Kidney (tissue), 14 donors: ENCODE data around the gene TPRX1. TPM values are rescaled to one million over a fixed set of nuclear protein-coding genes. Genes with fewer than 3 reads are reported as not detected.
"Not testable (repeated sequence)": the region's sequence is repeated elsewhere in the genome, so short reads cannot be mapped to it uniquely, and the experiment has no call there.

Source experiments
- DNase-seq, 5 donors: peaks; one replicate each; pipeline ENCODE4 v3.0.0-alpha.2; 2013 to 2020
- FAIRE-seq: peaks from 2 replicates; lab custom pipeline; 2012; peaks lifted over from hg19 to GRCh38; lab: Jason Lieb, UNC
- H3K27ac ChIP-seq, 2 donors: one replicate each; pipeline ENCODE4 v1.7.0; 2013; ENCODE audit warnings: low read depth in 2 of 2, low read length in 2 of 2, inconsistent platforms in 1 of 2
- H3K27me3 ChIP-seq: one replicate; pipeline ENCODE4 v1.7.1; 2013; ENCODE audit warnings: low read length, inconsistent platforms; ENCODE audit not compliant: control insufficient read depth, insufficient read depth
- H3K36me3 ChIP-seq, 3 donors: one replicate each; pipeline versions ENCODE4 v1.7.0 to v1.7.1; 2013; ENCODE audit warnings: low read length in 3 of 3, control low read depth in 1 of 3, inconsistent platforms in 1 of 3; ENCODE audit not compliant: insufficient read depth in 3 of 3, control insufficient read depth in 2 of 3
- H3K4me1 ChIP-seq, 3 donors: one replicate each; pipeline versions ENCODE4 v1.7.0 to v1.7.1; 2013; ENCODE audit warnings: low read length in 3 of 3, inconsistent platforms in 1 of 3, low read depth in 1 of 3; ENCODE audit not compliant: control insufficient read depth in 2 of 3, insufficient read depth in 2 of 3
- H3K4me3 ChIP-seq, 3 donors: one replicate each; pipeline versions ENCODE4 v1.7.0 to v1.8.1; 2013; ENCODE audit warnings: low read length in 3 of 3, control low read depth in 1 of 3, inconsistent platforms in 1 of 3
- H3K9ac ChIP-seq, 3 donors: one replicate each; pipeline versions ENCODE4 v1.7.0 to v1.7.1; 2013; ENCODE audit warnings: low read length in 3 of 3, control low read depth in 1 of 3, inconsistent platforms in 1 of 3
- H3K9me3 ChIP-seq, 3 donors: one replicate each; pipeline versions ENCODE4 v1.7.0 to v1.7.1; 2013; ENCODE audit warnings: low read length in 3 of 3, control low read depth in 1 of 3, inconsistent platforms in 1 of 3; ENCODE audit not compliant: control insufficient read depth in 2 of 3, insufficient read depth in 1 of 3
- CTCF ChIP-seq: IDR thresholded peaks from 3 replicates; pipeline ENCODE4 v1.5.1; 2012; ENCODE audit warnings: mild to moderate bottlenecking, moderate library complexity, borderline replicate concordance; ENCODE audit not compliant: insufficient read depth; ENCODE audit errors: extremely low read depth
- intact Hi-C: fragments of 100-400 bp; cut with DNase I; formaldehyde crosslinking; loops from one replicate; pipeline ENCODE4 v1.11.1; 2022
- polyA plus RNA-seq: library from polyadenylated mRNA; stranded (reverse); fragments of 350-450 nt; fragmentation: Illumina TruSeq; extraction: RNeasy Lipid Tissue Mini Kit (QIAGEN cat#74804); gene quantifications from one replicate; pipeline ENCODE4 v1.2.3, GENCODE V29; 2014; ENCODE audit warnings: low read depth, low replicate concordance; ENCODE audit not compliant: insufficient read depth
- total RNA-seq: library from RNA; stranded (reverse); fragmentation: NEBNext Ultra II Directional; extraction: Animal tissue kit (Norgen Biotek cat#: 25700); gene quantifications from one replicate; pipeline ENCODE4 v1.2.1, GENCODE V29; 2021
- donor health status: control.
- donor health status: control.
- donor health status: control.
- donor health status: control.
- donor health status: control.
- donor health status: DM: yes; HTN: yes; CAD: no.
- donor health status: Normal renal cell carcinoma (clear cell type).

Gene TPRX1
- total and polyA plus RNA-seq, 2 donors from 2014 or later = not detected

- no peak overlapping the region for H3K4me3 ChIP-seq
- H3K27ac ChIP-seq = no peak overlapping the region
- DNase-seq (peak in 4 of 5 donors; percentile 70 to 86 (median 79)), FAIRE-seq (no peak)
- no peaks in the 10 kb centered on the region for H3K36me3 ChIP-seq
- intact Hi-C loops = no loop called here
- peak; percentile 57 for TF ChIP-seq CTCF
- no peak overlapping the region for H3K9ac ChIP-seq
- H3K4me1 ChIP-seq = no peaks in the 10 kb centered on the region
- H3K27me3 ChIP-seq = no peaks in the 10 kb centered on the region
- no peaks in the 10 kb centered on the region for H3K9me3 ChIP-seq
These were observed 9.1 kb upstream of the TPRX1 start for GRCh38 chr19:47813304-47813994.

- FAIRE-seq = no peak
These were observed 2.1 kb upstream of the TPRX1 start for GRCh38 chr19:47806435-47806834.

GRCh38 chr19:47805313-47805712 is 962 bp upstream of the TPRX1 start:
- no peak for TF ChIP-seq CTCF
- H3K9me3 ChIP-seq = no peaks in the 10 kb centered on the region
- intact Hi-C loops = no loop called here
- no peak overlapping the region for H3K27ac ChIP-seq
- FAIRE-seq (no peak), DNase-seq (no peak)
- H3K9ac ChIP-seq = no peak overlapping the region
- H3K4me3 ChIP-seq = no peak overlapping the region
- H3K27me3 ChIP-seq = no peaks in the 10 kb centered on the region
- H3K4me1 ChIP-seq = no peaks in the 10 kb centered on the region
- H3K36me3 ChIP-seq = no peaks in the 10 kb centered on the region

More at GRCh38 chr19:47806435-47806834, 2.1 kb upstream of the TPRX1 start:
- H3K36me3 ChIP-seq = no peaks in the 10 kb centered on the region
- no peak for DNase-seq
- H3K9ac ChIP-seq = no peak overlapping the region
- no peak overlapping the region for H3K4me3 ChIP-seq
- H3K27me3 ChIP-seq = no peaks in the 10 kb centered on the region
- intact Hi-C loops = no loop called here
- no peaks in the 10 kb centered on the region for H3K4me1 ChIP-seq
- H3K27ac ChIP-seq = no peak overlapping the region
- TF ChIP-seq CTCF = no peak
- no peaks in the 10 kb centered on the region for H3K9me3 ChIP-seq

- H3K9me3 ChIP-seq, FAIRE-seq, H3K36me3 ChIP-seq, intact Hi-C loops, H3K4me3 ChIP-seq, DNase-seq, H3K27ac ChIP-seq, H3K4me1 ChIP-seq, H3K9ac ChIP-seq, H3K27me3 ChIP-seq: not testable (repeated sequence)
These were observed 680 bp downstream of the TPRX1 start for GRCh38 chr19:47803671-47804070.

GRCh38 chr19:47803148-47803547 is 1.2 kb downstream of the TPRX1 start:
- H3K9me3 ChIP-seq, FAIRE-seq, H3K27me3 ChIP-seq, H3K4me3 ChIP-seq, H3K36me3 ChIP-seq, H3K27ac ChIP-seq, H3K4me1 ChIP-seq, H3K9ac ChIP-seq, DNase-seq, intact Hi-C loops: not testable (repeated sequence)
